Right lobe of liver (tissue), 6 donors: ENCODE measurements around the gene CFAP20. TPM values are rescaled to one million over a fixed set of nuclear protein-coding genes. Genes with fewer than 3 reads are reported as not detected.
A peak's percentile ranks its signal among the peaks of the same experiment; 100 is the strongest.

ENCODE experiments used
- ATAC-seq, 4 donors: fragments of 200-7000 bp; cut with Tn5 transposase; one replicate each; pipeline ENCODE4 v1.9.1; 2020; ENCODE audit warnings: mild to moderate bottlenecking in 4 of 4, moderate library complexity in 4 of 4
- DNase-seq, 3 donors: peaks; one replicate each; pipeline ENCODE4 v3.0.0-alpha.2; 2020
- H3K27ac ChIP-seq, 3 donors: fragments of 200-600 bp; one replicate each; pipeline ENCODE4 v1.8.0; 2022
- H3K27me3 ChIP-seq, 2 donors: fragments of 200-600 bp; one replicate each; pipeline ENCODE4 v1.8.0; 2022
- H3K36me3 ChIP-seq, 4 donors: fragments of 200-600 bp; sonication (generic) in 1 of 4; one replicate each; pipeline versions ENCODE4 v1.5.1 to v1.8.0; 2017 to 2022; ENCODE audit warnings: control low read depth in 1 of 4
- H3K4me1 ChIP-seq, 4 donors: fragments of 200-600 bp; sonication (generic) in 1 of 4; one replicate each; pipeline versions ENCODE4 v1.5.1 to v1.8.0; 2017 to 2022; ENCODE audit warnings: control low read depth in 1 of 4
- H3K4me3 ChIP-seq, 3 donors: fragments of 200-600 bp; one replicate each; pipeline ENCODE4 v1.8.0; 2022
- H3K9me3 ChIP-seq, 4 donors: fragments of 200-600 bp; sonication (generic) in 1 of 4; one replicate each; pipeline versions ENCODE4 v1.5.1 to v1.8.0; 2017 to 2022; ENCODE audit warnings: control low read depth in 1 of 4
- POLR2A ChIP-seq: fragments of 450-650 bp; IDR thresholded peaks from one replicate; pipeline ENCODE4 v1.6.1; 2017; ENCODE audit warnings: antibody characterized with exemption, mild to moderate bottlenecking
- WGBS: methylation state at CpG from one replicate; pipeline ENCODE4 v1.1.6; 2018; ENCODE audit warnings: low coverage, low lambda C conversion rate; ENCODE audit not compliant: insufficient coverage; ENCODE audit errors: missing lambda C conversion rate; 5-methylcytosine and 5-hydroxymethylcytosine counted together
- intact Hi-C, 2 donors: fragments of 100-400 bp; cut with DNase I; formaldehyde crosslinking; loops; one replicate each; pipeline versions ENCODE4 v1.11.2 to v1.14.1; 2022
- total RNA-seq, 6 experiments: library from RNA; depleted of rRNA in 2 of 6; stranded (reverse); fragments of >200 nt in 2 of 6; fragmentation: NEBNext Ultra II Directional in 3 of 6; extraction: Animal tissue kit (Norgen Biotek cat#: 25700) in 3 of 6; gene quantifications; one replicate each; pipeline versions ENCODE4 v1.1.0 to v1.2.4, GENCODE V29; 2016 to 2023
- TF ChIP-seq, protein P1 (sequence below), 4 donors: fragments of 200-600 bp in 3 of 4; fragments of 450-650 bp in 1 of 4; IDR thresholded peaks; one replicate each; pipeline versions ENCODE4 v1.5.1 to v1.8.0; 2016 to 2022; ENCODE audit warnings: antibody characterized with exemption in 4 of 4, mild to moderate bottlenecking in 2 of 4
- donor health status: DM: no; HTN: yes; CAD: no.
- donor health status: DM: no; HTN: no; CAD: no.
- donor health status: DM: no; HTN: no; CAD: no.
- donor health status: DM: no; HTN: yes; CAD: no.
- donor health status: DM: no; HTN: yes; CAD: no.

CFAP20 gene
- total RNA-seq, 6 experiments from 2014 or later, result 7.8 to 38.7 (median 18.1) TPM

DNA sequence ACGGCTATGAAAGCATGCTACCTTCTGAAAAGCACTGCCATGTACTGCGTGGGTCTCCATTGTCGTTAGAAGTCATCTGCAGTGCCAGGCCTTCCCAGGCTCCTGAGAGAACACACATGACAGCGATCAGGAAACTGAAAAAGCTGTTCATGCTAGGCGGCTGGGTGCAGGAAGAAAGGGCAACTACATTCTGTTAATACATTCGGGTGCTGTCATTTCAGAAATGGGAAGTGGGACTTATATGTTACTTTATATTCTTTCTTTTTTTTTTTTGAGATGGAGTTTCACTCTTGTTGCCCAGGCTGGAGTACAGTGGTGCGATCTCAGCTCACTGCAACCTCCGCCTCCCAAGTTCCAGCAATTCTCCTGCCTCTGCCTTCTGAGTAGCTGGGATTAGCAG is 19.9 kb downstream of the CFAP20 start:
- DNase-seq, result no peak
- ATAC-seq, result no peak
- TF ChIP-seq, protein P1, sequence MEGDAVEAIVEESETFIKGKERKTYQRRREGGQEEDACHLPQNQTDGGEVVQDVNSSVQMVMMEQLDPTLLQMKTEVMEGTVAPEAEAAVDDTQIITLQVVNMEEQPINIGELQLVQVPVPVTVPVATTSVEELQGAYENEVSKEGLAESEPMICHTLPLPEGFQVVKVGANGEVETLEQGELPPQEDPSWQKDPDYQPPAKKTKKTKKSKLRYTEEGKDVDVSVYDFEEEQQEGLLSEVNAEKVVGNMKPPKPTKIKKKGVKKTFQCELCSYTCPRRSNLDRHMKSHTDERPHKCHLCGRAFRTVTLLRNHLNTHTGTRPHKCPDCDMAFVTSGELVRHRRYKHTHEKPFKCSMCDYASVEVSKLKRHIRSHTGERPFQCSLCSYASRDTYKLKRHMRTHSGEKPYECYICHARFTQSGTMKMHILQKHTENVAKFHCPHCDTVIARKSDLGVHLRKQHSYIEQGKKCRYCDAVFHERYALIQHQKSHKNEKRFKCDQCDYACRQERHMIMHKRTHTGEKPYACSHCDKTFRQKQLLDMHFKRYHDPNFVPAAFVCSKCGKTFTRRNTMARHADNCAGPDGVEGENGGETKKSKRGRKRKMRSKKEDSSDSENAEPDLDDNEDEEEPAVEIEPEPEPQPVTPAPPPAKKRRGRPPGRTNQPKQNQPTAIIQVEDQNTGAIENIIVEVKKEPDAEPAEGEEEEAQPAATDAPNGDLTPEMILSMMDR (IDR thresholded peaks at IDR 0.05), result no peak
- TF ChIP-seq POLR2A, result no peak
- intact Hi-C loops, result no loop called here
- no peak overlapping the region for H3K27ac ChIP-seq
- H3K27me3 ChIP-seq, result no peaks in the 10 kb centered on the region
- WGBS, result 90% methylated on average over 8 of the region's 8 CpGs
- no peaks in the 10 kb centered on the region for H3K4me1 ChIP-seq
- no peaks in the 10 kb centered on the region for H3K9me3 ChIP-seq
- H3K4me3 ChIP-seq, result no peak overlapping the region
- peaks cover 0 to 17% (median 10%) of the 10 kb centered on the region in 4 donors for H3K36me3 ChIP-seq

DNA sequence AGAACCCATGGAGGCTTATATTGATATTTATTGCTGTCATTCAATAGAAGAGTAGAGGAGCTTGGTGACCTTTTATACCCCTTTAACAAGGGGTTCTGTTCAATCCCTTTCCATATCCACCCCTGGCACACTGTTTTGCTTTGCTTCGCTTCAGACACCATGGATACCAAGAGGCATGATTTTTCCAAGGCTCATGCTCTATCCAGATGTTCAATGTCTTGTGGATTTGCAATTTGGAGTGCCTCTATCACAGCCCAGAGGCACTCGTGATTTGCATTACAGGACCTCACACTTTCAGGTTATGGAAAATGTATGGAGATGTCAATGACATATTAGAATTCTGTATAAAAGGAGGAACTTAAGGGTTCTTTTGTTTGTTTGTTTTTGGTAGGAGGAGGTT is 21.5 kb downstream of the CFAP20 start:
- intact Hi-C loops, result no loop called here
- no peak for ATAC-seq
- 89% methylated on average over 2 of the region's 2 CpGs for WGBS

GRCh38 chr16:58107228-58107627 is 22.0 kb downstream of the CFAP20 start:
- H3K9me3 ChIP-seq, result no peaks in the 10 kb centered on the region
- no peaks in the 10 kb centered on the region for H3K27me3 ChIP-seq
- no peak overlapping the region for H3K27ac ChIP-seq
- intact Hi-C loops, result no loop called here
- H3K4me1 ChIP-seq, result no peaks in the 10 kb centered on the region
- no peak for TF ChIP-seq POLR2A
- TF ChIP-seq, protein P1 (IDR thresholded peaks at IDR 0.05), result no peak
- no peak for ATAC-seq
- 77% methylated on average over 1 of the region's 2 CpGs for WGBS
- DNase-seq, result no peak
- H3K36me3 ChIP-seq, result no peaks in the 10 kb centered on the region
- no peak overlapping the region for H3K4me3 ChIP-seq

More for the DNA sequence above, 21.5 kb downstream of the CFAP20 start:
- Histone ChIP-seq H3K27me3 (no peaks in the 10 kb centered on the region), H3K4me1 (no peaks in the 10 kb centered on the region), H3K36me3 (peaks cover 0 to under 1% (median under 1%) of the 10 kb centered on the region in 4 donors), H3K4me3 (no peak overlapping the region), H3K9me3 (no peaks in the 10 kb centered on the region), H3K27ac (no peak overlapping the region)
- no peak for DNase-seq
- TF ChIP-seq, protein P1 (IDR thresholded peaks at IDR 0.05), result no peak
- no peak for TF ChIP-seq POLR2A

DNA sequence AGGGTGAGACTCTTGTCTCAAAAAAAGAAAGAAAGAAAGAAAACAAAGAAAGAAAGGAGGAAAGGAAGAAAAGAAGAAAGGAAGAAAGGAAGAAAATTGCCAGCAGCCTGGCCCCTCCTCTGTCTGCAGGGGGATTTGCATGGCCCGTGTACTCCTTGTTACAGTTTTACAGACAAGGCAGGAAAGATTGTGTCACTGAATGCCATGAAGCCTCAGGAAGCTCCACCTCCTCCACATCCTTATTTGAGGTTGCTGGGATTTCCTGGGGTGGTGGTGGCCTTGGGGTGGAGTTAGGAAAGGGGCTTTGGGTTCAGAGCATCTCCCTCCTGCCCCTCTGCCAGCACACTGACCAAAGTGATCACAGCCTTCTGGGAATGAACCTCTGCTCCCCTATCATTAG is 23.6 kb downstream of the CFAP20 start:
- WGBS, result 8% methylated on average over 1 of the region's 1 CpG
- intact Hi-C loops, result no loop called here
- DNase-seq, result peak in 1 of 3 donors; percentile 6

More for the DNA sequence above, 23.6 kb downstream of the CFAP20 start:
- H3K27ac ChIP-seq, result no peak overlapping the region
- ATAC-seq, result peak; percentile 41 to 68 (median 54)
- TF ChIP-seq POLR2A, result no peak
- TF ChIP-seq, protein P1 (IDR thresholded peaks at IDR 0.05), result no peak
- H3K27me3 ChIP-seq, result no peaks in the 10 kb centered on the region
- no peaks in the 10 kb centered on the region for H3K4me1 ChIP-seq
- no peaks in the 10 kb centered on the region for H3K9me3 ChIP-seq
- no peak overlapping the region for H3K4me3 ChIP-seq
- H3K36me3 ChIP-seq, result no peaks in the 10 kb centered on the region
